Measurements from ENCODE around the gene TTR.

DNA sequence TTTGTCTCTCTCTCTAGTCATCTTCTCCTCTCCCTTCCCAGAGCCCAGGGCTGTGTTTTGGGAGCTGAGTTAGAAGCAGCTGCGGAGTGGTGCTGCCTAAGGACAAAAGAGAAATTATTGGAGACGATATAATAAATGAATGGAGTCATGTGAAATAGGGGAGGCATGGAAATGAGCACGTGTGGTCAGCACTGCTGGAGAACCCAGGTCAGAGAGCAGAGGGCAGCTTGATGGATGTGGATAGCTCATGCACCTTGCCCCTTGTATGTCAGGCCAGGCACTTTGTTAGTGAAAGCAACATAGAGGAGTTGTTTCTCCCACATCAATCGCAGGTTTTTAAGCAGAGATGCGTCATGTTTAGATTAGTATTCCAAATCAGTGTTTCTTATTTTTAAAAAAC, 15.7 kb downstream of the TTR start:
- TF ChIP-seq YY1 (IDR thresholded peaks at IDR 0.05) = peak; percentile 60
- peak; percentile 81 for TF ChIP-seq SP1 (IDR thresholded peaks at IDR 0.05)
- TF ChIP-seq, protein P1, sequence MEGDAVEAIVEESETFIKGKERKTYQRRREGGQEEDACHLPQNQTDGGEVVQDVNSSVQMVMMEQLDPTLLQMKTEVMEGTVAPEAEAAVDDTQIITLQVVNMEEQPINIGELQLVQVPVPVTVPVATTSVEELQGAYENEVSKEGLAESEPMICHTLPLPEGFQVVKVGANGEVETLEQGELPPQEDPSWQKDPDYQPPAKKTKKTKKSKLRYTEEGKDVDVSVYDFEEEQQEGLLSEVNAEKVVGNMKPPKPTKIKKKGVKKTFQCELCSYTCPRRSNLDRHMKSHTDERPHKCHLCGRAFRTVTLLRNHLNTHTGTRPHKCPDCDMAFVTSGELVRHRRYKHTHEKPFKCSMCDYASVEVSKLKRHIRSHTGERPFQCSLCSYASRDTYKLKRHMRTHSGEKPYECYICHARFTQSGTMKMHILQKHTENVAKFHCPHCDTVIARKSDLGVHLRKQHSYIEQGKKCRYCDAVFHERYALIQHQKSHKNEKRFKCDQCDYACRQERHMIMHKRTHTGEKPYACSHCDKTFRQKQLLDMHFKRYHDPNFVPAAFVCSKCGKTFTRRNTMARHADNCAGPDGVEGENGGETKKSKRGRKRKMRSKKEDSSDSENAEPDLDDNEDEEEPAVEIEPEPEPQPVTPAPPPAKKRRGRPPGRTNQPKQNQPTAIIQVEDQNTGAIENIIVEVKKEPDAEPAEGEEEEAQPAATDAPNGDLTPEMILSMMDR (IDR thresholded peaks at IDR 0.05; ENCODE audit: low read depth, low read length, missing input control) = no peak
- peak in 1 of 2 donors; percentile 29 for TF ChIP-seq JUND (IDR thresholded peaks at IDR 0.05)
- TF ChIP-seq TAF1 (conservative IDR thresholded peaks at IDR 0.05) = no peak
- TF ChIP-seq RXRA (IDR thresholded peaks at IDR 0.05) = peak; percentile 58 to 77
